KBM-7 (cell line): ENCODE measurements around the gene TSHZ3.

Source experiments
- DNase-seq: peaks from one replicate; pipeline ENCODE4 v3.0.0-alpha.2; 2015
- in situ Hi-C: fragments of 300-500 bp; cut with MboI; formaldehyde crosslinking; loops from 2 replicates; pipeline ENCODE4 v1.14.3; 2020; ENCODE audit warnings: low sequenced_read_pairs, low pct_unique_long_range_greater_than_20kb, mixed read lengths

Gene TSHZ3

DNA sequence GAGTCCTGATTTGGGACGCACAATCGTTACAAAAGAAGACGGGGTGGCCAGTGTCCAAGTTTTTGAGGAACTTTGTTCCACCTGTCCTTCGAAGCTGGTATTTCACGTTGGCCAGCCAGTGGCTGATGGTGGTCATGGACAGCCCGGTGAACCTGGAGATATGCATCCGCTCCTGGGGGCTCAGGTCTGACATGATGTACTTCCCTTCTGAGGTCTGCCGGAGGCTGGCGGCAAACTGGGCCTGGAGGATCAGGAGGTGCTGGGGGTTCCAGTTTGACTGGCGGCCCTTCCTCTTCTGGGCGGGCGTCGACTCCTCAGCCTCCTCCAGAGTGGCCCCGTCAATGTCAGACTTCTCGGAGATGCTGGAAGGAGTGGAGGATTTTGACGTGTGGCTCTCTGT lies 72.4 kb downstream of the TSHZ3 start:
- no peak for DNase-seq
- in situ Hi-C loops = no loop called here

- DNase-seq = peak; percentile 14
- in situ Hi-C loops = no loop called here
Observed at GRCh38 chr19:31275068-31275334, 74.2 kb downstream of the TSHZ3 start.

DNA sequence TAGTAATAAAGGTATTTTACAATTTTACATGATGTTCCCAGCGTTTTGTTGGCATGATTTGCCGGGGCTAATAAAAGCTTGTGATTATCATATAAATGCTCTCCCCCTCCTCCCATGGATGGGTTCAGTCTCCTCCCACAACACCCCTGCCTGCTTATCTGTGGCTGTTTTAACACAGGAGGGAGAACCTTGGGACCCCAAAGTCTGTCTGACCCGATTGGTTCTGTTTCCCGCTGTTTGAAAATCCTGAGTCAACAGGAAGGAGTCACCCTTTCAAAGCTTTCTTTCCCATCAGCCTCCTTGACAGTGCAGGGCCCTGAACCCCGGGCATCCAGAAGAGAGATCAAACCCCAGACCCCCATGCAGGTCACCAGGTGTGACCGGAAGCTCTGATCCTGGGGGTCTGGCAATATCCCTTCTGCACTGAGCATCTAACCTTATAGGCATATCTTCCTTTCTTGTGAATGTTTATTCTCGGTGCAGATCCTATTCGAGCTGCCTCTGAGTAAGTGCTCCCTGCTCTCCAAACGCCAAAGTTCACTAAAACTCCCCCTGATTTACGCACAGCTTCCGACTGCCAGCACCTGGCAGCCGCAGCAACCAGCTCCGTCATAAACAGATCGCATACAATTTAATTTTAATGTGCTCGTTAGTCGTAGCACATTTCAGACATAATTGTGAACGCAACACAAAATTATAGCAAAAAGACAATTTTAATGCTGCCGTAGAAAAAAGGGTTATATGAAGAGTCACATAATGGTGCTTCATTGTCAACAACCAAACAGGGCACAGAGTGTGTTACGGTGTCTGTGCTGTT lies 74.8 kb downstream of the TSHZ3 start:
- in situ Hi-C loops = no loop called here
- DNase-seq = no peak

- DNase-seq = no peak
- in situ Hi-C loops = no loop called here
Observed at GRCh38 chr19:31272583-31273106, 76.6 kb downstream of the TSHZ3 start.

DNA sequence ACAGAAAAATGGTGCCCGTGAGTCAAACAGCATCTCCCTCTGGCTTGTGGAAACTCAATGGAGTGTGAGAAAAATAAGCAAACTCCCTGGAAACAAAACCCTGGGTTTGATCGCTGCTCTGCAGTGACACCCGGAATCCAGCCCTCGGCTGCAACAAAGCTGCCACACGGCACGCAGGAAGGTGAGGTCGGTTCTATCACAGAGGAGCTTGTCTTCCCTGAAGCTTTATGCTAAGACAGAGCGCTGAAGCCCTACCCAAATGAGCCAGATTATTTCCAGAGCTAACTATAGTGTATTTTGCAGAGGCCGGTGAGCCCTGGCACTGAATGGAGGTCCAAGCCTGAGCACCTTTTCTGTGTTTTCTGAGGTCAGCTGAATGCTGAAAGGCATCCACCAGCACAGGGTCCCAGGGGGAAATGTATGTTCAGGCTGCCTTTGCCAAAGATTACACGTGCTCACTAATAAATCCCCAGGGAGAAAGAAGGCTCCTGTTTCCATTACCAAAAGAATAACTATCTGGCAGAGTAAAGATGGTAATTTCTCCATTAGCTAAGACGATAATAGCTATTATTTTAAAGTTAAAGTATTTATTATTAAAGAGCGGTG lies 77.8 kb downstream of the TSHZ3 start:
- in situ Hi-C loops = no loop called here
- DNase-seq = no peak

- no peak for DNase-seq
- in situ Hi-C loops = no loop called here
Observed at GRCh38 chr19:31270897-31271296, 78.3 kb downstream of the TSHZ3 start.

DNA sequence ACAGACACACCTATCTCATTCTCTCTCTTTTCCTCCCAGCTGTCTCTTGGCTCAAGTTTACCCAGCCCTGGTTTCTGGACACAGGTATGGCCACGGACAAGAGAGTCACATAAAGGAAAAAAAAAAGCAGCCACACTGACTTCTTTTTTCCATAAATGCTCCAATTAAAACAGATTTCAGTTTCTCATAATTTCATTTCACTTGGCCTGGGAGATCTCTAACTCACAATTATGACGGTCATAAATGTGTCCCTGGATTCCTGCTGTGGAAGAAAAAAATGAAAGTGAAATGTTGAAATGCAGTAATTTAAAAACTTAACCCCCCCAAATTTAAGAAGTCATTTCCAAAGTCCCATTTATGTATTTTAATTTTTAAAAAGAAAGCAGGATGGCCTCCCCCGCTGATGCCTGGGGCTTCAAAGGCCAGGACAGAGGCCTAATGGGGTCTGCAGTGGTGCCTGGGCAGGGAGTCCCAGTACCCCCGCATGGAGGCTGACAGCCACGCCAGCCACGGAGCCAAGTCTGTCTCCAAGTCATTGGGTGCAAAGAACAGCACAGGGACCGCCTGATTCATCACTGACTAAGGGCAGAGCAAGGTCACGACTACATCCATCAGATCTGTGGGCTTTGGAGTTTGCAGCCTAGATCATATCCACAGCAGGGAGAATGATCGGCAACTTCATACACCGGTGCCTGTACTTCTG lies 79.7 kb downstream of the TSHZ3 start:
- in situ Hi-C loops = no loop called here
- DNase-seq = no peak

- DNase-seq = no peak
- in situ Hi-C loops = no loop called here
Observed at GRCh38 chr19:31268751-31269383, 80.4 kb downstream of the TSHZ3 start.

GRCh38 chr19:31266731-31267130 lies 82.5 kb downstream of the TSHZ3 start:
- DNase-seq = no peak
- in situ Hi-C loops = no loop called here

GRCh38 chr19:31266196-31266595 lies 83.0 kb downstream of the TSHZ3 start:
- in situ Hi-C loops = no loop called here
- DNase-seq = no peak

- DNase-seq = no peak
- in situ Hi-C loops = no loop called here
Observed at GRCh38 chr19:31264041-31264778, 85.0 kb downstream of the TSHZ3 start.

DNA sequence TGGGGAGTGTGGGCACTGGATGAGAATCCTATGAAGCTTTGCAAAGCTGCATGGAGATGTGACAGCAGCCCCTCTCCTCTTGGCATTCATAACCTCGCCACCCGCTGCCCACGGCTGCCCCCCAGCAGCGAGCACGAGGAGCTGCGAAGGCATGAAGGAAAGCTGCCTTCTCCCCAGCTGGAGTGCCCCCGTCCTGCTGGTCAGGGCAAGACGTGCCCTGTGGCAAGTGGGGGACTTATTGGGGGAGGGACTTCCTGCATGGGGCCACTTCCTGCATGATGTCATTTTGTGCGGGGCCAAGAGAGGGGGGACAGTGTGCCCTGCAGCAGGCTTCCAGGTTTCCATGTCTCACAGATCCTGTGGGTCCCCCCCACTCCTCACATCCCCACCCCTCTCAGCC lies 85.9 kb downstream of the TSHZ3 start:
- in situ Hi-C loops = no loop called here
- no peak for DNase-seq

DNA sequence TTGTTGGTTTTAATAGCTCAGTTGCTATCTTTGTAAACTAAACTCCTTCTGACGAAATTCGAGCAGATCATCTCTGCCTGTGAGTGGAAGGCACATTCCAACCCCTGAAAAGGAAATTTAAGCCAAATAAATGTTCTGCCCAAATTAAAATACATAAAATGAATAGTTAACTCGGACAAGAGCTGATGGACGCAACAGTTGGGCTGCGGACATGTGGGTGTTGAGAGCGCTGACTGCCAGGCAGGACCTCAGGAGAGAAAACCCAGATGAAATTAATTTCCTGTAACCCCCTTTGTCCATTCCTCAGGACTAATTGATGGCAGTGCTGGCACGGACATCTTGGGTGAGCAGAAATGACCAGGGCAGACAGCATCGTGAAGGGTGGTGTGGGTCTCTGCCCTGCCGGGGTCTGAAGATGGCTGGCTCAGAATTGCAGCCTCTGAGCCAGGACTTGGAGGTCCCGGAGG lies 86.5 kb downstream of the TSHZ3 start:
- DNase-seq = no peak
- in situ Hi-C loops = no loop called here

- in situ Hi-C loops = no loop called here
- DNase-seq = no peak
Observed at GRCh38 chr19:31261603-31262212, 87.5 kb downstream of the TSHZ3 start.

DNA sequence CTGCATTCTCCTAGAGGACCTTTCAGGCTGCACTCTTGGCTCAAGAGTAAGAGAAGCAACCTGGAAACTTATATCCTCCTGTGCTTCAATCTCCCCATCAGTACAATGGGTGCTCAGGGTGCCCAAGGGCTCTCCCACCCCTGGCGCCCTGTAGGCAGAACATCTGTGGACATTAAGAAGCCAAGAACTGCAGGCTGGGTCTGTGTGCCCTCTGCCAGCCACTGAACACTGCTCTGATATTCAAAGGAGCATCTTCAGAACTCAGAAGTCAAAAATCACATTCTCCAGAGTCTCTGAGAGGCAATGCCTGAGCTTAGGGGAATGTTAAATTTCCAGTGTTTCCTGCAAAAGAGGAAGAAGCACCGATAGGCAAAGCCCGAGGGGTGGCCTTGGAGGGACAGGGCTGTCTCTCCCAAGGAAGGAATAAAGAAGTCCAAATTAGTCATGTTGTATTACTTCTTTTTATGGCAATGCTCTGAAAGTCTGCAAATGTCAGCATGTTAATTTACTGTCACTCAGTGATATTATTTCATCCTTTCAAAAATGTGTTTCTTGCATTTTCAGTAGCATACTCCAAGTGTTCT lies 88.1 kb downstream of the TSHZ3 start:
- DNase-seq = no peak
- in situ Hi-C loops = no loop called here

GRCh38 chr19:31260171-31260933 lies 88.9 kb downstream of the TSHZ3 start:
- in situ Hi-C loops = no loop called here
- DNase-seq = no peak

DNA sequence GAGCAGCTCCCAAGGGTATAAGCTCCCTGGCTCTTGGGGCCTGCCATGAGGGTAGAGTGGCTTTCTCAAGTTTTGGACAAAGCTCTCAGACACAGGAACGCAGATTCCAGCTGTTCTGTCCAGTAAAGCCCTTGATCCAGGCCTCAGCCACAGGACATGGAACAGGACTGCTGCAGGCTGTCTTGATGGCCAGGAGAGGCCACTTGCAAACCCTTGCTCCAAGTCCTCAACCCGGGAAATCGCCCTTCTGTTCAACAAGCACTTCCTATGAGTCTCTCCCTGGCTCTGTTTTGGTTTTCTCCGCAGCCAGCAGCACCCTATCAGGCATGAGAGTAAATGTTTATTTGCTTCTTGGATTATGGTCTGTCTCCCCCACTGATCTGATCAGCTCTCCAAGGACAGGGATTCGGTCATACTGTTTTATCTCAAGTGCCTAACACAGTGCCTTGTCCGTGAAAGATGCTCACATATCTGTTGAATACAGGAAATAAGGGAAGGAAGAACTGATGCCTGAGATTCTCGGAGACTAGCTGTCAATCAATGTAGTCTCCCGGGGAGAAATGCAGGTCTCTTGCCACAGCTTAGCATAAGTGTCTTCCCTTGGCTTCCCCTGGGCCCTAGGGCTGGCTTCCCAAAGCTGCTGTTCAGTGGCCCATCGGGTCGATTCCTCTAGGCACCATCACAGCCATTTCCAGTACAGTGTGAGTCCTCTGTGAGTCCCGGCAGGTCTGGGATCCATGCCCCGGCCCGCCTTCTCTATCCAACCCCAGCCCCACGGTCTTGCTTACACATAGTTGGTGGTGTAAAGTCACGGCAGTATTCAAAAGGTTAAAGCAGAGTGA lies 90.8 kb downstream of the TSHZ3 start:
- in situ Hi-C loops = no loop called here
- no peak for DNase-seq
